Peyer's patch (tissue), 4 donors: Measurements from ENCODE around the gene HRH3.

ENCODE experiments used
- CTCF ChIP-seq, 6 experiments: fragments of 450-650 bp in 4 of 6; fragments of 200-600 bp in 2 of 6; sonication (generic) in 1 of 6; IDR thresholded peaks; one replicate each; pipeline ENCODE4 v1.5.1; 2017 to 2019; ENCODE audit warnings: antibody characterized with exemption in 6 of 6, mild to moderate bottlenecking in 3 of 6, moderate library complexity in 1 of 6
- POLR2A ChIP-seq, 2 donors: fragments of 450-650 bp; IDR thresholded peaks; one replicate each; pipeline ENCODE4 v1.5.1; 2017; ENCODE audit warnings: antibody characterized with exemption in 2 of 2, mild to moderate bottlenecking in 2 of 2, moderate library complexity in 2 of 2

- no peak for TF ChIP-seq CTCF (IDR thresholded peaks at IDR 0.05)
- no peak for TF ChIP-seq POLR2A (IDR thresholded peaks at IDR 0.05)
Observed at GRCh38 chr20:62238569-62239277, 18.6 kb upstream of the HRH3 start.
